ENCODE data around the gene FAM193A.
"Not testable (repeated sequence)": the region's sequence is repeated elsewhere in the genome, so short reads cannot be mapped to it uniquely, and the experiment has no call there.

FAM193A gene

DNA sequence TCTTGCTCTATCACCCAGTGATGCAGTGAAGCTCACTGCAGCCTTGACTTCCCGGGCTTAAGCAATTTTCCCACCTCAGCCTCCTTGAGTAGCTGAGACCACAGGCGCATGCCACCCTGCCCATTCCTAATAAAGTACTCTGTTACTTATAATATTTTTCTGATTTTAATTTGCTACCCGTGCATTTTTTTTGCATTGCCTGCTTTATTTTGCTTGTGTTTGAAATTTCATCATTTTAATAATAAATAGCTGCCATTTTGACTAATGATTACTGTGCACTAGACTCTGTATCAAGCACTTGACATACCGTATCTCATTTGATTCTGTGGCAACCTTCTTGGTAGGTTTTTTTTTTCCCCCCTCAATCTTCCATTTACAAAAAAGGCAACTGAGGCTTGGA lies 41.7 kb downstream of the FAM193A start:
- no peak for DNase-seq (ENCODE audit: low read depth)

DNA sequence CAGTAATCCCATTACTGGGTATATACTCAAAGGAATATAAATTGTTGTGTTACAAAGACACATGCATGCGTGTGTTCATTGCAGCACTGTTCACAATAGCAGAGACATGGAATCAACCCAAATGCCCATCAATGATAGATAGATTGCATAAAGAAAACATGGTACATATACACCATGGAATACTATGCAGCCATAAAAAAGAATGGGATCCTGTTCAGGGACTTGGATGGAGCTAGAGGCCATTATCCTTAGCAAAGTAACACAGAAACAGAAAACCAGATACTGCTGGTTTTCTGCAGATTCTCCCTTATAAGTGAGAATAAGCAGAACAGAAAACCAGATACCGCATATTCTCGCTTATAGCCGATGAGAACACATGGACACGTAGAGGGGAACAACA lies 43.5 kb downstream of the FAM193A start:
- no peak for DNase-seq (ENCODE audit: low read depth)

- no peak for DNase-seq (ENCODE audit: low read depth)
These were observed 46.6 kb downstream of the FAM193A start for GRCh38 chr4:2583092-2583491.

- DNase-seq (ENCODE audit: low read depth) = no peak
These were observed 47.1 kb downstream of the FAM193A start for GRCh38 chr4:2583517-2583916.

- DNase-seq (ENCODE audit: low read depth) = no peak
These were observed 50.1 kb downstream of the FAM193A start for GRCh38 chr4:2586502-2586901.

DNA sequence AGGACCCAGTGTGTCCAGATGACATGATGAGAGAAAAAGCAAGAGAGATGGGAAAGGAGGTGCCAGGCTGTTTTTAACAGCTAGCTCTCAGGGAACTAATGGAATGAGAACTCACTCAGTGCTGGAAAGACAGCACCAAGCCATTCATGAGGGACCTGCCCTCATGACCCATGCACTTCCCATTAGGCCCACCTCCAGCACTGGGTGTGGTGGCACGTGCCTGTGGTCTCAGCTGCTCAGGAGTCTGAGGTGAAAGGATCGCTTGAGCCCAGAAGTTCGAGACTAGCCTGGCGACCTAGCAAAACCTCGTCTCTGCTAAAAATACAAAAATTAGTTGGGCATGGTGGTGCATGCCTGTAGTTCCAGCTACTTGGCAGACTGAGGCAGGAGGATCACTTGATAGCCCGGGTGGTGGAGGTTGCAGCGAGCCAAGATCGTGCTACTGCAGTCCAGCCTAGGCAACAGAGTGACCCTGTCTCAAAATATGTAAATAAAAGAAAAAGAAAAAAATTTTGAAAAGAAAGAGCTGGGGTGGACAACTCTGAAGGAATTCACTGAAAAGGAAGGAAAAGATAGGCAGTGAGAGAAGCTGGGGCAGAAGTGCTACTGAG lies 50.9 kb downstream of the FAM193A start:
- no peak for DNase-seq (ENCODE audit: low read depth)

DNA sequence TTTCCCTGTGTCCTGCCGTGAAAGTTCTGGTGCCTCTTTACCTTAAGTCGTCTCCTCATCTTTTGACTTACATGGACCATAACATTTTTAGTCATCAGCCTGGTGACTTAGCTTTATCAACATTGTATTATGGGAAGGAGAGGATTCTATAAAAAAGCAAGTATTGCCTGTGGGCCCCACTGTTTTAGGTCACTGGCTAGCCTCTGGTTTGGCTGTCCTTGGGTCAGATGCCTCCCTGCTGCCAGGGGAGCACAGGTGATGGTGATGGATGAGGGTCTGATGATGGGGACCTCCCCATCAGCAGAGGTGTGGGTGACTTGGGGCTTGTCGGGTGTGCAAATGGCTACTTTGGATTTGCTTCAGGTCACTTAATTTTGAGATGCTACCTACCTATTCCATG lies 51.8 kb downstream of the FAM193A start:
- no peak for DNase-seq (ENCODE audit: low read depth)

- DNase-seq (ENCODE audit: low read depth) = no peak
These were observed 54.7 kb downstream of the FAM193A start for GRCh38 chr4:2591189-2591588.

- not testable (repeated sequence) for DNase-seq (ENCODE audit: low read depth)
These were observed 55.6 kb downstream of the FAM193A start for GRCh38 chr4:2592014-2592413.

- no peak for DNase-seq (ENCODE audit: low read depth)
These were observed 56.1 kb downstream of the FAM193A start for GRCh38 chr4:2592572-2592971.

GRCh38 chr4:2593003-2593402 lies 56.6 kb downstream of the FAM193A start:
- DNase-seq (ENCODE audit: low read depth) = no peak

DNA sequence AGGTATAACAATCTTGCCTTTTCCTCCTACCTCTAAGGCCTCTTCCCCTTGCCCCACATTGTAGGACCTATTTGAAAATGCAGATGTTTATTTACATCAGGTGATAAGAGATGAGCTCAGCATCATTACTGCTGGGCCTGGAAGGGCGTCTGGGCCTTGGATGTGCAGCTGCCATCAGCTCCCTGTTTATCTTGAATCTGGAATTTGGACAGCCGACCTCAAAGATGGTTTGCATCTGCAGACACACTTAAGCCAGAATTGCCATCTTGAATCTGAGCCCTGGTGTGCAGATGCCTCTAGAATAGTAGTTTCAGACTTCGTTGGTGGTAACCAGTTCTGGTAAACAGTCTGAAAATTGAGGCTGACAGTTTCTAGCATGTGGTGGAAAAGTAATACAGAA lies 59.0 kb downstream of the FAM193A start:
- no peak for DNase-seq (ENCODE audit: low read depth)

DNA sequence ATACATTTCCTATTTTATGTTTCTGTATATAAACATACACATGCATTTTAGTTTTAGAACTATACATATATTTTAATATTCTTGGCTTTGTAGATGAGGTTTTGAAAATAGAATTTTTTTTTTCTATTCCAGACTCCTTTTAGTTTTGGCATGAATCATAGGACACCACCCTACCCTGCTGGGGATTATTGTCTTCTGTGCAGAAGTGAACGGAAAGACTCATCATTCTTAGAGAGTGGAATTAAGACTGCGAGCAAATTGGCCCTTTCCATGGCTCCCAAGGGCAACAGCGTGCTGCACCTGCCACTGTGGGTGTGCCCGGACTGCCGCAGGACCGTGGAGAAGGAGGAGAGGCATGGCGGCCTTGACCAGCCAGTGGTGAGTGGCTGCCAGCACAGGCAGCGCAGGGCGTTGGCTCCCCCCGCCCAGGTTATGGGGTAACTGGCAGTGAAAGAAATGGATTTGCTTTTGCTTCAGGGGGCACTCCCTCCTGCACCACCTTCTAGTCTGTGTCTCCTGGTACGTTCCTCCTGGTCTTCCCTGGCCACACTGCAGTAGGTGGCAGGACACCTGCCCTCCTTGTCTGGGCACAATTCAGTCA lies 59.6 kb downstream of the FAM193A start:
- no peak for DNase-seq (ENCODE audit: low read depth)

DNA sequence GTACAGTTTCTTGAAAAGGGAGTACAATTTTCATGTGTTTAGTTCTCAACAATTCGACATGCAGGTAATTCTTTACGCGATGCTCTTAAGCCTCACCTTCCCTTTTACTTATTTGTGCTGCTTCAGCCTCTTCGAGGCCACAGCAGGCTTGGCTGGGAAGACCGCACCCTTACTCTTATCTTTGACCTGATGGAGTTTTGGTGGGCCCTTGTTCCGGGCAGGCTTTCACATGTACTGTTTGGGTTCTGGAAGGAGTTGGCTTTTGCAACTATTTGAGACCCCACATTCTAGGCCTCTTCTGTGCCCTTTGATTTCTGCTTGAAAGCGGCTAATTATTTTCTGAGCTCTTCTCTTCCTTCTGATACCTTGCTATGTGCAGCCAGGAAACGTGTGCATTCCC lies 60.2 kb downstream of the FAM193A start:
- DNase-seq (ENCODE audit: low read depth) = no peak

GRCh38 chr4:2598511-2599303 lies 62.3 kb downstream of the FAM193A start:
- DNase-seq (ENCODE audit: low read depth) = no peak

DNA sequence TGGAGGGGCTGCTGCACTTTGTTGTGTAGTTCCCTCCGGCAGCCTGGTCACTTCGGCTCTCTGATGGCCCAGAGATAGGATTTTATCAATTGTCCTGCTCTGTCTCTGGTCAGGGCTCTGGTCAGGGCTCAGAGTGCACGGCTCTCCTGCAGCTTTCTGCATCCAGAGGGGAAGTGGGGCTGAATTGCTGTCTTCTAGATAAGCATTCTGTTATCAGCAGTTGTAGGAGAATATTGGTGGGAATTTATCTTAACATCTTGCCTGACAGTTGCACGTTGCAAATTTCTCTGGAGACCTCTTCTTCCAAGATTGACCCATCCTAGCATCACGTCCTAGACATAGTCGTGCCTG lies 62.8 kb downstream of the FAM193A start:
- DNase-seq (ENCODE audit: low read depth) = no peak

DNA sequence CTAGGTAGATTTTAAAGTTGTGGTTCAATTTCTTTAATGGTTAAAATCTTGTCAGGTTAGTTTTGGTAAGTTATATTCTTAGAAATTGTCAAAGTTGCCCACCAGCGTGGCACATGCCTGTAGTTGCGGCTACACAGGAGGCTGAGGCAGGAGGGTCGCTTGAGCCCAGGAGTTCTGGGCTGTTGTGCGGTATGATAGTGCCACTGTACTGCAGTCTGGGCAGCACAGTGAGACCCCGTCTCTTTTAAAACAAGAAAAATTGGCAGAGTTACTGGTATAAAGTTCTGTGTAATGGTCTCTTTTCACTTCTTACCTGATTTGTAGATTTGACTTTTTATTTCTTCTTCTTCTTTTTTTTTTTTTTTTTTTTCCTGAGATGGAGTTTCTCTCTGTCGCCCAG lies 64.4 kb downstream of the FAM193A start:
- no peak for DNase-seq (ENCODE audit: low read depth)

GRCh38 chr4:2604614-2605013 lies 68.2 kb downstream of the FAM193A start:
- no peak for DNase-seq (ENCODE audit: low read depth)

GRCh38 chr4:2606960-2607506 lies 70.6 kb downstream of the FAM193A start:
- DNase-seq (ENCODE audit: low read depth) = no peak

GRCh38 chr4:2607822-2608221 lies 71.4 kb downstream of the FAM193A start:
- no peak for DNase-seq (ENCODE audit: low read depth)

DNA sequence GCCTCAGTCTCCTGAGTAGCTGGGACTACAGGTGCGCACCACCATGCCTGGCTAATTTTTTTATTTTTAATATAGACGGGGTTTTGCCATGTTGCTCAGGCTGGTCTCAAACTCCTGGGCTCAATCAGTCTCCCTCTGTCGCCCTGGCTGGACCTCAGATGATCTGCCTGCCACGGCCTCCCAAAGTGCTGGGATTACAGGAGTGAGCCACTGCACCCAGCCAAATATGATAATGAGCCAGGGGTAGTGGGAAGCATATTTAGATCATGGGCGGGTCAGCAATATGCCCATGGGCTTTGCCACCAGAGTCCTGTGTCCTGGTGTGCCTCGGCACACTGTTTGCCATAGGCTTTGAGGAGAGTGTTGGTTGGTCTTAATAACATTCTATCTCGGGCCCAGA lies 71.8 kb downstream of the FAM193A start:
- no peak for DNase-seq (ENCODE audit: low read depth)

GRCh38 chr4:2615821-2616220 lies 79.4 kb downstream of the FAM193A start:
- DNase-seq (ENCODE audit: low read depth) = no peak

DNA sequence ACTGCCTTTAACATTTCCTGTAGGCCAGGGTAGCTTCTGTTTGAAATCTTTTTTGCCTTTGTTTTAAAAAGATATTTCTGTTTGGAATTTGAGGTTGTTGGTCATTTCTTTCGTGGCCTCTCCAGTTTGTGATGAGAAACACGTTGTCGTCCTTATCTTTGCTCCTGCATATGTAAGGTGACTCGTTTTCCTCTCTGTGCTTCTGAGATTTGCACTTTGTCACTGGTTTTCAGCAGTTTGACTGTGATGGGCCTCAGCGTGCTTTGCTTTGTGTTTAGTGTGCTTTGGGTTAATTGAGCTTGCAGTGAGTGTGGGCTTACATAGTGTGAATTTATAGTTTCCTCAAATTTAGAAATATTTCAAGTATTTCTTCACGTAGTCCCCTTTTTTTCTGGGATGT lies 81.5 kb downstream of the FAM193A start:
- no peak for DNase-seq (ENCODE audit: low read depth)
